HepG2 (cell line): Measurements from ENCODE around the gene KRT40. TPM values are rescaled to one million over a fixed set of nuclear protein-coding genes. Genes with fewer than 3 reads are reported as not detected.

ENCODE experiments used
- ATAC-seq: fragments of 200-7000 bp; cut with Tn5 transposase; 3 replicates; pipeline ENCODE4 v1.9.1; 2020; ENCODE audit warnings: mild to moderate bottlenecking, moderate library complexity
- BruUV-seq: library from RNA; stranded (reverse); fragments of 400-500 nt; replicated peaks from 2 replicates; lab custom pipeline; 2021; lab: Mats Ljungman, UMichigan
- CTCF ChIA-PET: fragments of 300-600 bp; formaldehyde crosslinking; extraction: SDS; loops from one replicate; lab custom pipeline; 2021; ENCODE audit warnings: low total read pairs, inconsistent platforms, low intra/inter-chr PET ratio; lab: Yijun Ruan, JAX
- POLR2A ChIA-PET: fragments of 350-600 bp; sonication (Branson Sonifier 250); formaldehyde crosslinking; loops from one replicate; lab custom pipeline; 2020; ENCODE audit warnings: antibody characterized with exemption, inconsistent platforms; lab: Yijun Ruan, JAX
- DNase-seq: peaks from one replicate; pipeline ENCODE4 v3.0.0-alpha.2; 2015; ENCODE audit warnings: low spot score
- FAIRE-seq: peaks from 3 replicates; lab custom pipeline; 2011; peaks lifted over from hg19 to GRCh38; lab: Jason Lieb, UNC
- H2AFZ ChIP-seq: one replicate; pipeline ENCODE4 v1.6.1; 2011; ENCODE audit warnings: low read length, inconsistent platforms
- H3K27ac ChIP-seq: fragments of 300-600 bp; 3 replicates; pipeline ENCODE4 v1.8.0; 2011; ENCODE audit warnings: mixed run types, mild to moderate bottlenecking, mixed read lengths, low read length, inconsistent platforms; ENCODE audit not compliant: insufficient read depth; ENCODE audit errors: extremely low read length
- H3K27me3 ChIP-seq, 2 experiments: fragments of 200-600 bp in 1 of 2; 2 replicates in 1 of 2; 3 replicates in 1 of 2; pipeline versions ENCODE4 v1.6.0 to v1.8.0; 2011; ENCODE audit warnings: low read length in 2 of 2, mild to moderate bottlenecking in 2 of 2, moderate library complexity in 2 of 2, inconsistent platforms in 1 of 2; ENCODE audit not compliant: insufficient read depth in 2 of 2, control insufficient read depth in 1 of 2
- H3K36me3 ChIP-seq, 2 experiments: fragments of 200-600 bp in 1 of 2; replicated peaks in 1 of 2; 2 replicates in 1 of 2; 3 replicates in 1 of 2; pipeline versions ENCODE4 v1.5.1 to v1.8.0; 2011; ENCODE audit warnings: low read length in 2 of 2, inconsistent platforms in 1 of 2; ENCODE audit not compliant: insufficient read depth in 2 of 2, control insufficient read depth in 1 of 2
- H3K4me1 ChIP-seq: 2 replicates; pipeline ENCODE4 v1.5.1; 2012; ENCODE audit warnings: low read length, inconsistent platforms; ENCODE audit not compliant: insufficient read depth
- H3K4me2 ChIP-seq: 2 replicates; pipeline ENCODE4 v1.6.0; 2011; ENCODE audit warnings: low read depth, low read length, inconsistent platforms
- H3K4me3 ChIP-seq, 3 experiments: fragments of 200-600 bp in 1 of 3; sonication (generic), shearing (Covaris generic) in 1 of 3; replicated peaks in 1 of 3; 2 replicates each; pipeline ENCODE4 v1.5.1; 2011 to 2016; ENCODE audit warnings: low read length in 3 of 3, inconsistent platforms in 2 of 3, low read depth in 2 of 3, mild to moderate bottlenecking in 2 of 3, control low read depth in 1 of 3, mixed read lengths in 1 of 3; ENCODE audit not compliant: insufficient read depth in 1 of 3
- H3K79me2 ChIP-seq: one replicate; pipeline ENCODE4 v1.6.1; 2011; ENCODE audit warnings: low read length, inconsistent platforms; ENCODE audit not compliant: insufficient read depth
- H3K9ac ChIP-seq: 2 replicates; pipeline ENCODE4 v1.6.0; 2011; ENCODE audit warnings: mild to moderate bottlenecking, low read depth, low read length, inconsistent platforms; ENCODE audit not compliant: insufficient read depth
- H3K9me3 ChIP-seq: 2 replicates; pipeline ENCODE4 v1.5.1; 2012; ENCODE audit warnings: mild to moderate bottlenecking, low read length
- H4K20me1 ChIP-seq: 2 replicates; pipeline ENCODE4 v1.6.0; 2011; ENCODE audit warnings: inconsistent platforms, mild to moderate bottlenecking, low read length, moderate library complexity; ENCODE audit not compliant: insufficient read depth
- ATF7-NPFF ChIP-seq: sonication (generic); formaldehyde crosslinking; IDR thresholded peaks from 2 replicates; pipeline ENCODE4 v1.8.1; 2023; ENCODE audit warnings: mild to moderate bottlenecking, low read depth, missing genetic modification reagents, moderate library complexity
- DPF2 ChIP-seq: sonication (generic); formaldehyde crosslinking; IDR thresholded peaks from 2 replicates; pipeline ENCODE4 v1.4.0; 2020; ENCODE audit warnings: mild to moderate bottlenecking, low read depth, missing genetic modification reagents, borderline replicate concordance
- EP300 ChIP-seq, 3 experiments: sonication (generic) in 1 of 3; formaldehyde crosslinking in 1 of 3; IDR thresholded peaks; 2 replicates each; pipeline versions ENCODE4 v1.5.1 to v1.6.1; 2011 to 2020; ENCODE audit warnings: low read depth in 2 of 3, low read length in 2 of 3, borderline replicate concordance in 1 of 3, improper control_type of control experiment in 1 of 3, mild to moderate bottlenecking in 1 of 3, missing genetic modification reagents in 1 of 3, moderate library complexity in 1 of 3
- HDAC2 ChIP-seq: sonication (generic); formaldehyde crosslinking; IDR thresholded peaks from 2 replicates; pipeline ENCODE4 v1.4.0; 2020; ENCODE audit warnings: missing genetic modification reagents
- HMG20B ChIP-seq: conservative IDR thresholded peaks from 2 replicates; pipeline ENCODE4 v1.6.1; 2016; ENCODE audit warnings: missing genetic modification reagents, missing compliant biosample characterization
- IRF9 ChIP-seq: sonication (generic); formaldehyde crosslinking; IDR thresholded peaks from 2 replicates; pipeline ENCODE4 v1.8.0; 2022; ENCODE audit warnings: missing genetic modification reagents, mild to moderate bottlenecking, borderline replicate concordance
- MED1 ChIP-seq: sonication (generic); formaldehyde crosslinking; IDR thresholded peaks from 2 replicates; pipeline ENCODE4 v1.4.0; 2020; ENCODE audit warnings: missing genetic modification reagents
- MXD4 ChIP-seq: IDR thresholded peaks from 2 replicates; pipeline ENCODE4 v1.6.1; 2016; ENCODE audit warnings: mild to moderate bottlenecking, missing biosample characterization, missing genetic modification reagents
- NR2F6 ChIP-seq, 2 experiments: IDR thresholded peaks; 2 replicates each; pipeline ENCODE4 v1.6.1; 2016; ENCODE audit warnings: antibody characterized with exemption in 1 of 2, mild to moderate bottlenecking in 1 of 2
- PHF21A ChIP-seq: sonication (generic); formaldehyde crosslinking; IDR thresholded peaks from 2 replicates; pipeline ENCODE4 v1.5.0; 2020; ENCODE audit warnings: mild to moderate bottlenecking, missing genetic modification reagents
- POGZ ChIP-seq: sonication (generic); formaldehyde crosslinking; IDR thresholded peaks from 2 replicates; pipeline ENCODE4 v1.4.0; 2020; ENCODE audit warnings: mild to moderate bottlenecking, missing genetic modification reagents
- PPARG ChIP-seq: conservative IDR thresholded peaks from 2 replicates; pipeline ENCODE4 v1.6.1; 2016; ENCODE audit warnings: missing biosample characterization, missing genetic modification reagents
- RARA ChIP-seq: IDR thresholded peaks from 2 replicates; pipeline ENCODE4 v1.6.1; 2016; ENCODE audit warnings: missing genetic modification reagents, missing compliant biosample characterization
- SIX4 ChIP-seq: sonication (generic); formaldehyde crosslinking; IDR thresholded peaks from 2 replicates; pipeline ENCODE4 v1.4.0; 2020; ENCODE audit warnings: missing genetic modification reagents
- SP5 ChIP-seq: IDR thresholded peaks from 2 replicates; pipeline ENCODE4 v1.6.1; 2016; ENCODE audit warnings: low read depth, borderline replicate concordance
- XBP1 ChIP-seq: sonication (generic); formaldehyde crosslinking; IDR thresholded peaks from 2 replicates; pipeline ENCODE4 v1.5.0; 2020; ENCODE audit warnings: missing genetic modification reagents
- ZNF136 ChIP-seq: sonication (generic); formaldehyde crosslinking; IDR thresholded peaks from 2 replicates; pipeline ENCODE4 v1.8.1; 2022; ENCODE audit warnings: low read depth, mild to moderate bottlenecking, moderate library complexity, missing genetic modification reagents
- ZNF329 ChIP-seq: sonication (generic); formaldehyde crosslinking; IDR thresholded peaks from 2 replicates; pipeline ENCODE4 v1.9.0; 2021; ENCODE audit warnings: low read depth, mild to moderate bottlenecking, missing genetic modification reagents
- WGBS: methylation state at CpG from one replicate; pipeline ENCODE4 v1.1.6; 2017; ENCODE audit warnings: low lambda C conversion rate; 5-methylcytosine and 5-hydroxymethylcytosine counted together
- in situ Hi-C: cut with HindIII; loops from 2 replicates; pipeline ENCODE4 v1.10.0; 2017; ENCODE audit warnings: low pct_unique_long_range_greater_than_20kb; ENCODE audit not compliant: extremely low pct_ligation_motif_present
- intact Hi-C: fragments of 100-400 bp; cut with micrococcal nuclease; formaldehyde crosslinking; loops from one replicate; pipeline ENCODE4 v1.10.0; 2022; ENCODE audit not compliant: unreplicated experiment
- polyA plus RNA-seq, 8 experiments: library from polyadenylated mRNA; depleted of rRNA in 3 of 8; stranded (reverse) in 7 of 8; unstranded in 1 of 8; fragments of >200 nt; fragmentation: Illumina TruSeq in 4 of 8; extraction: Trizol in 4 of 8; gene quantifications; 2 replicates each; pipeline versions ENCODE4 v1.2.1 to v1.2.3, GENCODE V29; 2011 to 2016; ENCODE audit warnings: low read depth in 4 of 8, missing spikeins in 1 of 8, mixed read lengths in 1 of 8; ENCODE audit not compliant: insufficient read depth in 1 of 8
- total RNA-seq, 5 experiments: library from RNA; depleted of rRNA; stranded (reverse); fragments of >200 nt; fragmentation: Illumina TruSeq; extraction: Trizol; gene quantifications; 2 replicates each; pipeline ENCODE4 v1.2.3, GENCODE V29; 2016; ENCODE audit warnings: low read depth in 1 of 5
- TF ChIP-seq, protein P1 (sequence below): sonication (generic); formaldehyde crosslinking; conservative IDR thresholded peaks from 2 replicates; pipeline ENCODE4 v1.4.0; 2020; ENCODE audit warnings: missing genetic modification reagents

Gene KRT40
- total and polyA plus RNA-seq, 2 of the 13 experiments (the other 11 are each of a cell fraction or from before 2014, with no cell fraction given), result not detected

DNA sequence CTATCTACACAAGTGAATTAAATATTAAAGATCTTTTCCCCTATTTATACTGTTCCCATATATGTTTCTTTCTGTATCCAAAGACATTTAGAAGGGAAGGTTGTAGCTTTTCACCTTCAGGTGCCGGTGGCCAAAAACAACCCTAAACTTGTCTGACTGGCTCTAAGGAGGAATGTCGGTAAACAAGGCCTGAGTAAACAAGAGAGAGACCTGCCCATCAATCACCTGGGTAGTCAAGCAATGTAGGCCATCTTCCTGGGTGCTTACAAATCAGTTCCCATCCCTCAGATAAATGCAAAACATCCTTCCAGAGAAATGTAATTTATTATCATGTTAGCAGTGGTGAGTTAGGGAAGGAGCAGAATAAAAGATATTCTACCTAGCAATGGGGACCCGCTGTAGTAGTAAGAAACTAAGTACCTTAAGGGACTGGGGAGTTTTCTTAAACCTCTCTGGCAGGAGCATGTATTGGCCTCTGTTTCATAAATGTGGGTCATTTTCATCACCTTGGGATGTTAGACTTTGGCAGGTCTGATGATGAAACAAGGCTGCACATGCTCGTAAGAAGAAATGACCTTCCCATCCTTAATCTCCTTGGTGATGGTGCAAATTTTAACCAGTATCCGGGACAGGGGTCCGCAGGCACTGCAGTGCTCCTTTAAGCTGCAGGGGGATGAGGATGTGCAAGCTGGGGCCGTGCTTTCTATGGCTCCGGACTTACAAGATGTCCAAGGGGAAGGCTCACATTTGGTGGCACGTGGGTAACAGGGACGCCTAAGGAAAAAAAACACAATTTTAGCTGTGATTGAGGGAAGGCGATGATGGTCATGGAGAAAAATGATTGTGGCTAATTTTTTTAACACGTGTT, 25.8 kb downstream of the KRT40 start:
- Histone ChIP-seq H3K9me3 (0 out of 2 replicates have a peak, but pooled peaks cover 6% of the 10 kb centered on the region), H3K9ac (peak overlapping the region; percentile 70), H3K4me3 (no peak overlapping the region; a peak in 1 of 6 replicates), H3K4me2 (peak overlapping the region; percentile 44), H3K4me1 (peaks cover 75% of the 10 kb centered on the region), H3K79me2 (no peaks in the 10 kb centered on the region), H4K20me1 (no peaks in the 10 kb centered on the region), H3K27ac (peak overlapping the region; percentile 90), H3K27me3 (no peaks in the 10 kb centered on the region), H2AFZ (no peak overlapping the region), H3K36me3 (no peaks in the 10 kb centered on the region)
- POLR2A ChIA-PET, result interaction anchor here (0.6 to 3.7 kb wide), 15 partner anchors 8 to 458 kb away, joined by 3 to 18 read pairs (median 4); partner anchors contain the start of genes KRT23 and KRTAP3-1
- WGBS, result 69% methylated on average over 12 of the region's 12 CpGs
- CTCF ChIA-PET, result no interaction called here
- peak; percentile 72 for FAIRE-seq
- BruUV-seq, result no TSS peak
- intact Hi-C loops, result no loop called here
- in situ Hi-C loops, result loop anchor here (10.0 kb wide), 1 partner anchor 96 kb away; the partner anchor contains the start of gene KRTAP2-2
- peak; percentile 92 for DNase-seq
- ATAC-seq, result peak; percentile 46
- TF ChIP-seq IRF9 (CRISPR knock-in tag) (no peak), XBP1 (CRISPR knock-in tag) (no peak), POGZ (CRISPR knock-in tag) (peak; percentile 47), ATF7-NPFF (CRISPR knock-in tag) (no peak), DPF2 (CRISPR knock-in tag) (peak; percentile 78), EP300 (IDR thresholded peaks at IDR 0.05; ENCODE audit: low read depth in 2 of 2, low read length in 2 of 2) (peak; percentile 45 to 95; a peak in 2 of 4 replicates), EP300 (CRISPR knock-in tag; IDR thresholded peaks at IDR 0.05; ENCODE audit: borderline replicate concordance) (peak; percentile 91), ZNF136 (CRISPR knock-in tag) (no peak), MED1 (peak; percentile 93), NR2F6 (IDR thresholded peaks at IDR 0.05) (peak; percentile 53), NR2F6 (CRISPR knock-in tag; IDR thresholded peaks at IDR 0.05) (peak; percentile 76), RARA (CRISPR knock-in tag) (peak; percentile 90), PHF21A (CRISPR knock-in tag) (peak; percentile 64), MXD4 (CRISPR knock-in tag) (0 out of 2 replicates have a peak, but pooled peaks have one; percentile 1), ZNF329 (CRISPR knock-in tag) (no peak), HDAC2 (CRISPR knock-in tag) (peak; percentile 80; the same call in 1 of the 2 replicates), HMG20B (CRISPR knock-in tag) (peak; percentile 90), SP5 (CRISPR knock-in tag) (peak; percentile 62; the same call in 1 of the 2 replicates), SIX4 (CRISPR knock-in tag) (0 out of 2 replicates have a peak, but pooled peaks have one; percentile 45), PPARG (CRISPR knock-in tag) (peak; percentile 63; the same call in 1 of the 2 replicates)
- TF ChIP-seq, protein P1, sequence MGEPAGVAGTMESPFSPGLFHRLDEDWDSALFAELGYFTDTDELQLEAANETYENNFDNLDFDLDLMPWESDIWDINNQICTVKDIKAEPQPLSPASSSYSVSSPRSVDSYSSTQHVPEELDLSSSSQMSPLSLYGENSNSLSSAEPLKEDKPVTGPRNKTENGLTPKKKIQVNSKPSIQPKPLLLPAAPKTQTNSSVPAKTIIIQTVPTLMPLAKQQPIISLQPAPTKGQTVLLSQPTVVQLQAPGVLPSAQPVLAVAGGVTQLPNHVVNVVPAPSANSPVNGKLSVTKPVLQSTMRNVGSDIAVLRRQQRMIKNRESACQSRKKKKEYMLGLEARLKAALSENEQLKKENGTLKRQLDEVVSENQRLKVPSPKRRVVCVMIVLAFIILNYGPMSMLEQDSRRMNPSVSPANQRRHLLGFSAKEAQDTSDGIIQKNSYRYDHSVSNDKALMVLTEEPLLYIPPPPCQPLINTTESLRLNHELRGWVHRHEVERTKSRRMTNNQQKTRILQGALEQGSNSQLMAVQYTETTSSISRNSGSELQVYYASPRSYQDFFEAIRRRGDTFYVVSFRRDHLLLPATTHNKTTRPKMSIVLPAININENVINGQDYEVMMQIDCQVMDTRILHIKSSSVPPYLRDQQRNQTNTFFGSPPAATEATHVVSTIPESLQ, result no peak
